Natural killer cell treated with Interleukin-12 subunit alpha and Interleukin-12 subunit beta and Interleukin-15 and Interleukin-18, amount 100 ng/mL, for 72 hours (primary cell): Measurements from ENCODE around the gene PHACTR2. TPM values are rescaled to one million over a fixed set of nuclear protein-coding genes. Genes with fewer than 3 reads are reported as not detected.
"Not testable (repeated sequence)": the region's sequence is repeated elsewhere in the genome, so short reads cannot be mapped to it uniquely, and the experiment has no call there.

Experiments
- ATAC-seq, 2 donors: fragments of 150-1000 bp; cut with Tn5 transposase in 1 of 2; sonication (Bioruptor Pico), chemical (Tn5 transposase) in 1 of 2; 2 replicates each; pipeline ENCODE4 v1.10.0; 2021
- DNase-seq: peaks from one replicate; pipeline ENCODE4 v3.0.0; 2022; ENCODE audit warnings: low spot score
- H3K27ac Mint-ChIP-seq, 2 donors: 1 replicate in 1 of 2; 2 replicates in 1 of 2; pipeline ENCODE4 v1.8.0; 2022; ENCODE audit warnings: mixed read lengths in 2 of 2, mild to moderate bottlenecking in 1 of 2, moderate library complexity in 1 of 2
- H3K27me3 Mint-ChIP-seq, 2 donors: 1 replicate in 1 of 2; 2 replicates in 1 of 2; pipeline ENCODE4 v1.8.0; 2022; ENCODE audit warnings: mixed read lengths in 2 of 2
- H3K36me3 Mint-ChIP-seq: one replicate; pipeline ENCODE4 v1.8.0; 2022; ENCODE audit warnings: mixed read lengths
- H3K4me1 Mint-ChIP-seq, 2 donors: 1 replicate in 1 of 2; 2 replicates in 1 of 2; pipeline ENCODE4 v1.8.0; 2022; ENCODE audit warnings: low read depth in 2 of 2, mixed read lengths in 2 of 2, mild to moderate bottlenecking in 1 of 2
- H3K4me3 Mint-ChIP-seq: one replicate; pipeline ENCODE4 v1.8.0; 2022; ENCODE audit warnings: mixed read lengths
- H3K9me3 Mint-ChIP-seq: 2 replicates; pipeline ENCODE4 v1.8.0; 2022; ENCODE audit warnings: mixed read lengths
- total RNA-seq, 2 donors: library from RNA; stranded (reverse); gene quantifications; one replicate each; pipeline ENCODE4 v1.2.3, GENCODE V29; 2022

PHACTR2 gene
- total RNA-seq, 2 donors from 2014 or later, result 19.9 to 23.6 TPM

DNA sequence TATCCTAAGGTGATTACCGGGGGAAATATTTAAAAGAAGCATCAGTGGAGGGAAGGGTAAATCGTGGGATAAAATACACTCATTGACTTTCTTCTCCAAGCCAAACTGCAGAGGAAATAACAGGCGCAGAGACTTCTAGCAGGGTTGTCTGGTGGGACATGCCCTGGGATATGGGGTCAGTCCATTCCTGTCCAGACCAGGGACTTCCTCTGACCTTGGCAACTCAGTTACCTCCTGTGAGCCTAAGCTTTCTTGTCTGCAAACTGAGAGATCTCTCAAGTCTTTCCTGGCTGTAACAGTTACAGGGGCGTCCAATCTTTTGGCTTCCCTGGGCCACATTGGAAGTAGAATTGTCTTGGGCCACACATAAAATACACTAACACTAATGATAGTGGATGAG is 21.7 kb upstream of the PHACTR2 start:
- Mint-ChIP-seq H3K27ac (no peak overlapping the region), H3K27me3 (no peaks in the 10 kb centered on the region), H3K36me3 (peaks cover 9% of the 10 kb centered on the region), H3K9me3 (peaks cover 4% of the 10 kb centered on the region), H3K4me1 (peaks cover 0 to 3% of the 10 kb centered on the region in 2 donors), H3K4me3 (no peak overlapping the region)
- ATAC-seq, result no peak
- DNase-seq, result no peak

DNA sequence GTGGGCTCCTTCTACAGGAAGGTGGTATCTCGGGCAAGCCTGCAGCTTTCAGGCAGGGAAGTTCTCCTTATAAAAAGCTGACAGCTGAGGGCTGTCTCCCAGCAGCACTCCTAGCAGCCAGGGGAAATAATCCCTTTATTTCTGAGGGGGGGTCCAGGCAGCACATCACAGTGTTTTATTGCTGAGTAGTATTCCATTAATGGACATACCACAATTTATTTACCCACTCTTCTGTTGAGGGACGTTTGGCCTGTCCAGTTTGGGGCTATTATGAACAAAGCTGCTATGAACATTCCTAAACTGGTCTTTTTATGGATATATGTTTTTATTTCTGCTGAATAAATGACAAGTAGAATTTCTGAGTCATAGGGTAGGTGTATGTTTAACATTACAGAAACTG is 20.0 kb upstream of the PHACTR2 start:
- ATAC-seq, result no peak
- no peak for DNase-seq
- Mint-ChIP-seq H3K9me3 (peaks cover 4% of the 10 kb centered on the region), H3K4me3 (no peak overlapping the region), H3K4me1 (peaks cover 0 to 3% of the 10 kb centered on the region in 2 donors), H3K27ac (no peak overlapping the region), H3K36me3 (peaks cover 10% of the 10 kb centered on the region), H3K27me3 (no peaks in the 10 kb centered on the region)

DNA sequence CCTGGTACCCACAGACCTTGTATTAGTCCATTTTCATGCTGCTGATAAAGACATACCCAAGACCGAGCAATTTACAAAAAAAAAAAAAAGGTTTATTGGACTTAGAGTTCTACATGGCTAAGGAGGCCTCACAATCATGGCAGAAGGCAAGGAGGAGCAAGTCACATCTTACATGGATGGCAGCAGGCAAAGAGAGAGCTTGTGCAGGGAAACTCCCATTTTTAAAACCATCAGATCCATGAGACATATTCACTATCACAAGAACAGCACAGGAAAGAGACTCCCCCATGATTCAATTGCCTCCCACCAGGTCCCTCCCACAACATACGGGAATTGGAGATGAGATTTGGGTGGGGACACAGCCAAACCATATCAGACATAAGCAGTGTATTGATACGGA is 17.6 kb upstream of the PHACTR2 start:
- not testable (repeated sequence) for DNase-seq, H3K9me3 Mint-ChIP-seq

DNA sequence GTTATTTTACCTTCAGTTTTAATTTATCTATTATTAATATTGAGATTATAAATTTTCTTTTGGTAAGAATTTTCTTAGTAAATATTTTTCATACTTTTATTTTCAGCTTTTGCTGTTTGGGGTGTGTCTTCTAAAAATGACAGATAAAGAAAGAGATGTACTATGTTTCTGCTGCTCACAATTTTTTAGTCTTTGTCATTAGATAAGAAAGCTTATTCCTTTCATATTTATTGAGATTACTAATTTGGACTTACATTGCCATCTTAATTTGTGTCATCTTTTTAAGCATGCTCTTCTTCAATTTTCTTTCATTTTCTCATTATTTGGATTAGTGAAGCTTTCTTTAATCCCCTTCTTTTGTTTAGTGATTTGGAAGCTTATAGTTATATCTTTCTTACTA is 13.6 kb upstream of the PHACTR2 start:
- H3K4me3 Mint-ChIP-seq, result no peak overlapping the region
- no peak for ATAC-seq
- H3K4me1 Mint-ChIP-seq, result peaks cover 3 to 6% of the 10 kb centered on the region in 2 donors
- no peak for DNase-seq
- H3K9me3 Mint-ChIP-seq, result peaks cover 15% of the 10 kb centered on the region
- no peaks in the 10 kb centered on the region for H3K27me3 Mint-ChIP-seq
- peaks cover 52% of the 10 kb centered on the region for H3K36me3 Mint-ChIP-seq
- no peak overlapping the region for H3K27ac Mint-ChIP-seq

More for the DNA sequence above, 17.6 kb upstream of the PHACTR2 start:
- not testable (repeated sequence) for H3K4me1 Mint-ChIP-seq, H3K27me3 Mint-ChIP-seq, H3K27ac Mint-ChIP-seq, ATAC-seq, H3K4me3 Mint-ChIP-seq
- peaks cover 18% of the 10 kb centered on the region for H3K36me3 Mint-ChIP-seq

DNA sequence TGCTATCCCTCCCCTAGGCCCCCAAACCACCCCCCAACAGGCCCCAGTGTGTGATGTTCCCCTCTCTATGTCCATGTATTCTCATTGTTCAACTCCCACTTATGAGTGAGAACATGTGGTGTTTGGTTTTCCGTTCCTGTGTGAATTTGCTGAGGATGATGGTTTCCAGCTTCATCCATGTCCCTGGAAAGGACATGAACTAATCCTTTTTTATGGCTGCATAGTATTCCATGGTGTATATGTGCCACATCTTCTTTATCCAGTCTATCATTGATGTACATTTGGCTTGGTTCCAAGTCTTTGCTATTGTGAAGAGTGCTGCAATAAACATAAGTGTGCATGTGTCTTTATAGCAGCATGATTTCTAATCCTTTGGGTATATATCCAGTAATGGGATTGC is 11.8 kb upstream of the PHACTR2 start:
- not testable (repeated sequence) for DNase-seq, H3K27me3 Mint-ChIP-seq, ATAC-seq, H3K27ac Mint-ChIP-seq, H3K4me3 Mint-ChIP-seq, H3K4me1 Mint-ChIP-seq
- H3K9me3 Mint-ChIP-seq, result peaks cover 11% of the 10 kb centered on the region
- peaks cover 43% of the 10 kb centered on the region for H3K36me3 Mint-ChIP-seq

DNA sequence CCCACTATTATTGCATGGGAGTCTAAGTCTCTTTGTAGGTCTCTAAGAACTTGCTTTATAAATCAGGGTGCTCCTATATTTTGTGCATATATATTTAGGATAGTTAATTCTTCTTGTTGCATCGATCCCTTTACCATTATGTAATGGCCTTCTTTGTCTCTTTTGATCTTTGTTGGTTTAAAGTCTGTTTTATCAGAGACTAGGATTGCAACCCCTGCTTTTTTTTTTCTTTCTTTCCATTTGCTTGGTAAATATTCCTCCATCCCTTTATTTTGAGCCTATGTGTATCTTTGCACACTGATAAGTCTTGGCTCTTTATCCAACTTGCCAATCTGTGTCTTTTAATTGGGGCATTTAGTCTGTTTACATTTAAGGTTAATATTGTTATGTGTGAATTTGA is 8.3 kb upstream of the PHACTR2 start:
- H3K36me3 Mint-ChIP-seq, result peaks cover 37% of the 10 kb centered on the region
- H3K27ac Mint-ChIP-seq, H3K4me3 Mint-ChIP-seq, ATAC-seq, DNase-seq, H3K27me3 Mint-ChIP-seq, H3K4me1 Mint-ChIP-seq: not testable (repeated sequence)
- H3K9me3 Mint-ChIP-seq, result peaks cover 11% of the 10 kb centered on the region

DNA sequence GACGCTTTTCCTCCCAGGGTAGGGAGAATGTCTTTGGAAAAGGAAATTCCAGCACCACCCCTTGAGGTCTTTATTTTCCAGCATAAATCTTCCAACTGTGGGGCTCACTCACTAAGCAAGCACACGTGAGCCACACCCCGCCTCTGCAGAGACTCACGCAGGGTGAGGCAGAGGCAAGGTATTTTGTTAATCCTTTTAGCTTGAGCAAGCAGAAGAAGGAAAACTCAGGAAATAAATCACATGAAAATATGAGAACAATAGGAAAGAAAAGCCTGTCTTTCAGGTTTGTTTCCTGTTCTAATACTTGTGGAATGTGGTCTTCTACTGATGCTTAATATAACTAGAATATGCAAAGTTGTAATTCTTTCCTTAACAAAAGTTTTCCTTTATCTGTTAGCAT is 4.1 kb upstream of the PHACTR2 start:
- Mint-ChIP-seq H3K9me3 (peaks cover 5% of the 10 kb centered on the region), H3K27me3 (no peaks in the 10 kb centered on the region), H3K27ac (no peak overlapping the region), H3K36me3 (peaks cover 6% of the 10 kb centered on the region), H3K4me3 (no peak overlapping the region), H3K4me1 (peaks cover 9 to 10% of the 10 kb centered on the region in 2 donors)
- ATAC-seq (no peak), DNase-seq (no peak)

DNA sequence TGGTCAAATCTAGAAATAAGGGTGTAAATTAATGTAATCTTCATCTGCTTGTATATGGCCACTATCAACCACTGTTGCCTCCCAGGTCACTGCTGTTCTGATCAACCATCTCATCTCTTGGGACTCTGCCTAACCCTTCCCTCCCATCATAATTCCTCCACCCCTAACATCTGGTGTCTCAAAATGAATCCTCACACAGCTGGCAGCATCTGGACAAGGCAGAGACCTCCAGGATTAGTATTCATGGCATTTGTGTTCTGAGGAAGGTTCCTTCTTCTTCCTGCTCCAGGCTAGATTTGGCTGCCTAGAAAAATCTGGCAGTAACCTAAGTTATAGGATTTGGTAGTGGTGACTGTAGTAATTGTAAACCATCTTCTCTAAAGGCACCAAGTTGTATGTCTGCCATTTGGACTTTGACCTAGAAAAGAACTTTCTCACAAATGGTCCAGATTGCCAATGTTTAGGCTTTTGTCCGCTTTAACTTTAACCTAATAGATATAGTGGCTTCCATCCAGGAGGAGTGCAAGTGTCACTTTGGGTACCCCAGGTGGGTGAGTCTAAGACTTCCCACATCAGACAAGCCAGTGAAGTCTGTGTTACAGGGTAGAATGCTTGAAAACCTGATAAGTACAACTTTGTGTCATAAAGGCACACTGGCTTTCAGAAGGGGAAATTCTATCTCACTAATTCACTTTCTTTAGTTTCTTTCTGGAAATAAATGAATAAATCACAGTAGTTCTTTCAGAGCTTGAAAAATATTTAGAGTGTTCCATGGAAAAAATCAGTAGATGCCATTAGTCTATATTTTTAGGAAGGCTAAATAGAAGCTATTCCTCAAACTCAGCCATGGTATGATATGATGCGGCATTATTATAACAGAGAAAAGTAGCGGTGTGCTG is 3.0 kb upstream of the PHACTR2 start:
- H3K27ac Mint-ChIP-seq, result no peak overlapping the region
- ATAC-seq (no peak), DNase-seq (no peak)
- no peak overlapping the region for H3K4me3 Mint-ChIP-seq
- H3K36me3 Mint-ChIP-seq, result no peaks in the 10 kb centered on the region
- H3K9me3 Mint-ChIP-seq, result no peaks in the 10 kb centered on the region
- peaks cover 13 to 15% of the 10 kb centered on the region in 2 donors for H3K4me1 Mint-ChIP-seq
- peaks cover 4 to 6% of the 10 kb centered on the region in 2 donors for H3K27me3 Mint-ChIP-seq

DNA sequence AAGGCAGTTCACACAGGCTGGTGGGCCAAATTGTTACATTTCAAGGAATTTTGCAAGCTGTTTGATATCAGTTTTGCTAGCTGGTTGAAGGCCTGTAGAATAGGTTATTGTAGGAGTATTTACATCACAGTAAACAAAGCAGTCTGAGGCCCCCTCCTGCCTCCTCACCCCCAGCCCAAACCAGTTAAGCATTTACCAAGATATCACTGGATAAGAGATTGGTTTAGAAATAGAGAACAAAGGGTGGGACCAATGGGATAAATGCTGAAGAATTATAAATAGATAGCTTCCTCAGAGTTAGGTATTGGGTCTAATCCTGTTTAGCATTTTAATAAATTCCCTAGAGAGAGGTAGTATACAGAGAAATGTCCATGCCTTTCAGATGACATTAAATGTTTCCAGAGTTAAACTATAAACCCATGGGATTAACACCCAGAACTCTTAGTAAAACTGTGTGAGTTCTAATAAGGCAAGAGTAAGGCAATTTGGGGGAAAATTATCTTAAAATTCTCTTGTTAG is 2.3 kb upstream of the PHACTR2 start:
- no peak for ATAC-seq
- Mint-ChIP-seq H3K27me3 (peaks cover 4 to 6% of the 10 kb centered on the region in 2 donors), H3K4me1 (peaks cover 13 to 15% of the 10 kb centered on the region in 2 donors)

DNA sequence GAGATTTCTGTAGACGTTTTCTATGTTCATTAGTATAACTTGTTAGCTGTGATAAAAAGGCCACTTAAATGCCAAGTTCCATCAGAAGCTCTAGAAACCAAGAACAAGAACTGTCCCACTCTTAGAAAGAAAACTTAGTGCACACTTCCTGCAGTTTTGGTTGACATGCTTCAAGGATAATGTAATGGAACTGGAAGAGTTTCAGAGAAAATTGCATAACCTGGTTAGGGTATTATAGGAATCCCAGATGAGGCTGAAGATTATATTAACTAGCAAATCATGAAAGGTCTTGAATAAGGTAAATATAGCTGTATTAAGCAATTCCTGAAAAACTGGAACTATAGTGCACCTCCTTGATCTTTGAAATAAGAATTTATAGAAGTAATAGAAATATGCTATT is 1.8 kb upstream of the PHACTR2 start:
- Mint-ChIP-seq H3K27ac (no peak overlapping the region), H3K4me1 (peaks cover 13 to 15% of the 10 kb centered on the region in 2 donors), H3K4me3 (no peak overlapping the region), H3K36me3 (no peaks in the 10 kb centered on the region), H3K9me3 (no peaks in the 10 kb centered on the region), H3K27me3 (peaks cover 4 to 6% of the 10 kb centered on the region in 2 donors)
- DNase-seq, result no peak
- no peak for ATAC-seq

More for the DNA sequence above, 2.3 kb upstream of the PHACTR2 start:
- no peaks in the 10 kb centered on the region for H3K9me3 Mint-ChIP-seq
- H3K4me3 Mint-ChIP-seq, result no peak overlapping the region
- H3K36me3 Mint-ChIP-seq, result no peaks in the 10 kb centered on the region
- no peak for DNase-seq
- H3K27ac Mint-ChIP-seq, result no peak overlapping the region

DNA sequence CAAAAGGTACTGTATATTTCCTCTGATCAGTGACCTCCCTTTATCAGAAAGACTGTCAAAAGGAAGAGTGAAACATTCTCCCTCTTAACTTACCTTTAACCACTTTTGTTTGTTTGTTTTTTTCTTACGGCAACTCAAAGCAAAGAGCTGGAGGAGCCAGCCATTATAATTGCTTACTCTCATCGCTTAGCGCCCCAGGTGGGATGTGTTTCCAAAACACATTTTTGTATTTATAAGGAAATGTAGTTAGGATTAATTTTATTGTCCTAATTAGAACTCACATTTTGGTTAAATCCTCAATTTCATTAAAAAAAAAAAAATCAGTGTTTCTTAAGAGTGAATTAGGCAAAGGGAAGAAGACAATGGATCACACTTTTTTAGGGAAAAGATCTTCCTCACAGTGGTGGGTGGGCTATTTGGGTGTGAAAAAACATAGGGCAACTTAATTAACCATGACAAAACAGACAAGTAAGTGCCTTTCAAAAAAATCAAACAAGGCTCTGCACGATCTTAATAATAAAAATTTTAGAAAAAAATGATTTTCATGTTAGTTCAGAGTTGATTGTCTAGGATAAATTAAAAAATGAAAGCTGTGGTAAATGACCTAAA is 1.2 kb upstream of the PHACTR2 start:
- Mint-ChIP-seq H3K9me3 (no peaks in the 10 kb centered on the region), H3K4me1 (peaks cover 13 to 14% of the 10 kb centered on the region in 2 donors), H3K4me3 (no peak overlapping the region), H3K27me3 (peaks cover 4 to 6% of the 10 kb centered on the region in 2 donors), H3K27ac (no peak overlapping the region), H3K36me3 (peaks cover 2% of the 10 kb centered on the region)
- DNase-seq (no peak), ATAC-seq (no peak)

DNA sequence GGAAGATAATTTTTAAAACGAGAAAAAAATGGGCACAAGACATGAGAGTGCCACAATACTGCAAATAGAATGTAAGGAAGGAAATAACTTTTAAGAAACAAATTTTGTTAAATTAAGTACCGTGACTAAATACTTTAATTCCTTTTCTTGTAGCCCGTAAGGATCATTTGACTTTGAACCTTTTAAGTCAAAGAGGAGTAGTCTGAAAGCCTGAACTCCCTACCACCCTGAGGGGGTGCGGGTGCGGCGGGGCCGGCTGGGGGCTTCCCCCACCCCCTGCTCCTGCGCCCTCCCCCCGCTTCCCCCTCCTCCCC is 231 bp upstream of the PHACTR2 start:
- H3K4me1 Mint-ChIP-seq, result peaks cover 13 to 14% of the 10 kb centered on the region in 2 donors
- peaks cover 10% of the 10 kb centered on the region for H3K36me3 Mint-ChIP-seq
- peak overlapping the region; percentile 81 for H3K4me3 Mint-ChIP-seq
- no peak overlapping the region for H3K27ac Mint-ChIP-seq
- no peak for DNase-seq
- no peak for ATAC-seq
- H3K27me3 Mint-ChIP-seq, result peaks cover 6% of the 10 kb centered on the region in 2 donors
- no peaks in the 10 kb centered on the region for H3K9me3 Mint-ChIP-seq

DNA sequence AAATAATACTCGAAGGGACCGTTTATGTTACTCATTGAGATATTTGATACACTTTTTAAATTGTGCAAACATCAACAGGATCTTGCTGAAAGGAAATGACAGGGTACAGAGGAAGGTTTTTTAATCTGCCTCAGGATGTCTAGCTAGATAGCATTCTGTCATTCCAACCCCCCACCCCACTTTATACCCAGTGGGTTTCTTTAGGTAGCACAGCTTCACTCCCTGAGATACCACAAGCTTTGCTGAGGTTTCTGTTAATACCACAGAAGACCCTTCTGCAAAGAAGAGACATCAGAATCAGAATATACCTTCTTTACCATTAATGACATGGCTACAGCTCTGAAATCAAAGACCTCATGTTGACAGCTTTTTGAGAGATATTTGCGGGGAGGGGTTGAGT is 1.3 kb downstream of the PHACTR2 start:
- DNase-seq, result no peak
- peaks cover 10% of the 10 kb centered on the region for H3K36me3 Mint-ChIP-seq
- ATAC-seq, result no peak
- H3K27ac Mint-ChIP-seq, result peak overlapping the region in 1 of 2 donors; percentile 63
- no peaks in the 10 kb centered on the region for H3K9me3 Mint-ChIP-seq
- peak overlapping the region; percentile 81 for H3K4me3 Mint-ChIP-seq
- H3K4me1 Mint-ChIP-seq, result peaks cover 14 to 15% of the 10 kb centered on the region in 2 donors
- H3K27me3 Mint-ChIP-seq, result peaks cover 6% of the 10 kb centered on the region in 2 donors

DNA sequence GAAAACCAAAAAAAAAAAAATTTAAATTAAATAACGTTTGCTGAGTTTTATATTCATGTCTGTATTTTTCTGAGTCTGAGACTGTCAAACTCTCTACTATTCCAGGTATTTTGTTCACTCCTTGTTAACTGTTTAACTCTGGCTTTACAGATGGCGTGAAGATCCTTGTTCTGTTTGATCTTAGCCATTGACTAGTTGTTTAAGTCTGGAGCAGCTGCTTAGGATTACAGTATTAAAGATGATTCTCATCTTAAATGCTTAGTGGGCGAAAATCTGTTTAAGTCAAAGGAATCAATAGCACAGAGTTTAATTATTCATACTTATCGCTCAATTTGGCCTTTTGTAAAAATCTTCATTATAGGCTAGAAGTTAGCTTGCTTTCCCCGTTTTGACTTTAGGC is 2.4 kb downstream of the PHACTR2 start:
- H3K27ac Mint-ChIP-seq, result no peak overlapping the region
- peaks cover 10% of the 10 kb centered on the region for H3K36me3 Mint-ChIP-seq
- peaks cover 6% of the 10 kb centered on the region in 2 donors for H3K27me3 Mint-ChIP-seq
- peaks cover 14 to 18% of the 10 kb centered on the region in 2 donors for H3K4me1 Mint-ChIP-seq
- ATAC-seq (no peak), DNase-seq (no peak)
- no peak overlapping the region for H3K4me3 Mint-ChIP-seq
- H3K9me3 Mint-ChIP-seq, result no peaks in the 10 kb centered on the region
